K562 (cell line): ENCODE data around the gene PLA2G2C. TPM values are rescaled to one million over a fixed set of nuclear protein-coding genes. Genes with fewer than 3 reads are reported as not detected.
A peak's percentile ranks its signal among the peaks of the same experiment; 100 is the strongest.

ENCODE experiments used
- CCNT2 ChIP-seq: IDR thresholded peaks from 2 replicates; pipeline ENCODE4 v1.6.1; 2011; ENCODE audit warnings: borderline replicate concordance, low read depth, mild to moderate bottlenecking, moderate library complexity, mixed read lengths, low read length; ENCODE audit not compliant: insufficient read length; ENCODE audit errors: extremely low read depth
- CTBP1 ChIP-seq: fragments of 450-650 bp; IDR thresholded peaks from 2 replicates; pipeline ENCODE4 v1.6.1; 2016; ENCODE audit warnings: borderline replicate concordance
- DACH1 ChIP-seq: fragments of 450-650 bp; IDR thresholded peaks from 2 replicates; pipeline ENCODE4 v1.6.1; 2018; ENCODE audit not compliant: partially characterized antibody
- ELK3 ChIP-seq: fragments of 450-650 bp; formaldehyde crosslinking; IDR thresholded peaks from 2 replicates; pipeline ENCODE4 v1.4.0; 2020; ENCODE audit warnings: mild to moderate bottlenecking
- FOXK2 ChIP-seq, 2 experiments: fragments of 450-650 bp; IDR thresholded peaks in 1 of 2; conservative IDR thresholded peaks in 1 of 2; 2 replicates each; pipeline ENCODE4 v1.6.1; 2016; ENCODE audit warnings: low read depth in 2 of 2, mild to moderate bottlenecking in 1 of 2
- GTF2E2 ChIP-seq: fragments of 200-800 bp; sonication (Bioruptor generic); IDR thresholded peaks from 2 replicates; pipeline ENCODE4 v1.6.1; 2016; ENCODE audit warnings: missing genetic modification characterization, missing compliant biosample characterization
- HMG20A ChIP-seq: fragments of 450-650 bp; formaldehyde crosslinking; conservative IDR thresholded peaks from 2 replicates; pipeline ENCODE4 v1.4.0; 2020; ENCODE audit warnings: mild to moderate bottlenecking, mixed read lengths
- HNRNPL ChIP-seq: fragments of 200-400 bp; formaldehyde crosslinking; IDR thresholded peaks from 2 replicates; pipeline ENCODE4 v1.6.1; 2017; ENCODE audit warnings: low read depth, mild to moderate bottlenecking, low read length
- ID3 ChIP-seq, 2 experiments: fragments of 250-450 bp in 1 of 2; fragments of 450-650 bp in 1 of 2; sonication (Bioruptor Pico) in 1 of 2; IDR thresholded peaks; 2 replicates each; pipeline versions ENCODE4 v1.6.1 to v1.8.0; 2016 to 2021; ENCODE audit warnings: mild to moderate bottlenecking in 2 of 2, moderate library complexity in 2 of 2, missing compliant biosample characterization in 1 of 2, missing genetic modification characterization in 1 of 2
- LARP7 ChIP-seq: fragments of 450-650 bp; IDR thresholded peaks from 2 replicates; pipeline ENCODE4 v1.6.1; 2016
- MLX ChIP-seq, 2 experiments: fragments of 450-650 bp in 1 of 2; sonication (generic) in 1 of 2; formaldehyde crosslinking; conservative IDR thresholded peaks; 2 replicates each; pipeline versions ENCODE4 v1.4.0 to v1.8.1; 2020 to 2022; ENCODE audit warnings: mild to moderate bottlenecking in 1 of 2, missing genetic modification reagents in 1 of 2
- NCOA6 ChIP-seq: fragments of 450-650 bp; IDR thresholded peaks from 2 replicates; pipeline ENCODE4 v1.6.1; 2017; ENCODE audit warnings: mild to moderate bottlenecking
- PBX2 ChIP-seq, 2 experiments: IDR thresholded peaks in 1 of 2; conservative IDR thresholded peaks in 1 of 2; 2 replicates each; pipeline ENCODE4 v1.6.1; 2016; ENCODE audit warnings: low read depth in 2 of 2, mild to moderate bottlenecking in 1 of 2, missing compliant biosample characterization in 1 of 2, missing genetic modification characterization in 1 of 2, moderate library complexity in 1 of 2
- PRPF4 ChIP-seq: fragments of 200-400 bp; formaldehyde crosslinking; IDR thresholded peaks from one replicate; pipeline ENCODE4 v1.6.1; 2017; ENCODE audit warnings: low read length, low read depth, mild to moderate bottlenecking; ENCODE audit not compliant: insufficient read depth, poor library complexity, severe bottlenecking
- PURB ChIP-seq: sonication (generic); formaldehyde crosslinking; IDR thresholded peaks from 2 replicates; pipeline ENCODE4 v1.9.0; 2021; ENCODE audit warnings: low read depth, mild to moderate bottlenecking, missing genetic modification reagents
- RCOR1 ChIP-seq, 2 experiments: IDR thresholded peaks; 2 replicates each; pipeline ENCODE4 v1.6.1; 2012; ENCODE audit warnings: low read depth in 2 of 2, low read length in 2 of 2, borderline replicate concordance in 1 of 2, improper control_type of control experiment in 1 of 2
- SMAD1 ChIP-seq: fragments of 150-350 bp; IDR thresholded peaks from 2 replicates; pipeline ENCODE4 v1.6.1; 2014; ENCODE audit warnings: low read length, low read depth; ENCODE audit not compliant: partially characterized antibody
- ZNF134 ChIP-seq: fragments of 250-450 bp; sonication (Bioruptor Pico); conservative IDR thresholded peaks from 2 replicates; pipeline ENCODE4 v1.4.0; 2020
- ZNF277 ChIP-seq: fragments of 250-450 bp; sonication (Bioruptor Pico); IDR thresholded peaks from 2 replicates; pipeline ENCODE4 v1.8.0; 2022; ENCODE audit warnings: inconsistent platforms, mild to moderate bottlenecking, moderate library complexity, borderline replicate concordance
- ZNF311 ChIP-seq: fragments of 250-450 bp; sonication (Bioruptor Pico); IDR thresholded peaks from 2 replicates; pipeline ENCODE4 v1.4.0; 2020; ENCODE audit warnings: mild to moderate bottlenecking, moderate library complexity
- ZNF586 ChIP-seq: fragments of 450-650 bp; formaldehyde crosslinking; conservative IDR thresholded peaks from 2 replicates; pipeline ENCODE4 v1.4.0; 2020; ENCODE audit warnings: mild to moderate bottlenecking, moderate library complexity
- ZNF79 ChIP-seq: fragments of 250-450 bp; sonication (Bioruptor Pico); IDR thresholded peaks from 2 replicates; pipeline ENCODE4 v1.4.0; 2020; ENCODE audit warnings: low read depth, mild to moderate bottlenecking, moderate library complexity
- polyA plus RNA-seq, 8 experiments: library from polyadenylated mRNA; depleted of rRNA in 4 of 8; stranded (reverse) in 5 of 8; unstranded in 3 of 8; fragments of >200 nt; fragmentation: Nextera tagmentation in 2 of 8; fragmentation: Illumina TruSeq in 1 of 8; extraction: Ambion mirVana in 2 of 8; extraction: Trizol in 1 of 8; gene quantifications; 2 replicates each; pipeline versions ENCODE4 v1.2.1 to v1.2.3, GENCODE V29; 2011 to 2014; ENCODE audit warnings: inconsistent platforms in 1 of 8, missing spikeins in 1 of 8
- total RNA-seq, 7 experiments: library from RNA; depleted of rRNA in 6 of 7; stranded (reverse); fragments of >200 nt in 6 of 7; fragmentation: Illumina TruSeq in 2 of 7; extraction: Trizol in 2 of 7; gene quantifications; 2 replicates each; pipeline versions ENCODE4 v1.2.1 to v1.2.3, GENCODE V29; 2011 to 2021; ENCODE audit warnings: low replicate concordance in 1 of 7

Gene PLA2G2C
- total and polyA plus RNA-seq, 9 of the 15 experiments (the other 6 are each of a cell fraction or from before 2014, with no cell fraction given): 0.14 to 0.49 (median 0.21) TPM

GRCh38 chr1:20197329-20197791 lies 11.0 kb upstream of the PLA2G2C start (continued):
- TF ChIP-seq PBX2 (CRISPR knock-in tag; IDR thresholded peaks at IDR 0.05; ENCODE audit: low read depth) (no peak), PBX2 (tag; conservative IDR thresholded peaks at IDR 0.05; ENCODE audit: low read depth) (0 out of 2 replicates have a peak, but pooled peaks have one; percentile 22), NCOA6 (no peak), ZNF586 (CRISPR knock-in tag) (no peak), PRPF4 (no peak), FOXK2 (conservative IDR thresholded peaks at IDR 0.05 in 1 of 2, IDR thresholded peaks at IDR 0.05 in 1 of 2; ENCODE audit: low read depth in 2 of 2) (no peak), HNRNPL (no peak), ZNF277 (CRISPR knock-in tag) (no peak), CCNT2 (no peak), LARP7 (peak; percentile 74), HMG20A (CRISPR knock-in tag) (no peak), ZNF134 (CRISPR knock-in tag) (no peak), ZNF311 (no peak), DACH1 (peak; percentile 62), PURB (CRISPR knock-in tag) (no peak), MLX (CRISPR knock-in tag; conservative IDR thresholded peaks at IDR 0.05) (no peak), RCOR1 (IDR thresholded peaks at IDR 0.05; ENCODE audit: borderline replicate concordance in 1 of 2, low read depth in 2 of 2, low read length in 2 of 2) (peak; percentile 87 to 95), ELK3 (CRISPR knock-in tag) (no peak), CTBP1 (peak; percentile 98), GTF2E2 (tag) (no peak), ID3 (CRISPR knock-in tag; IDR thresholded peaks at IDR 0.05) (no peak), ID3 (tag; IDR thresholded peaks at IDR 0.05) (no peak), ZNF79 (no peak), SMAD1 (no peak)
